Muscle of back (tissue), 13 donors: ENCODE data around the gene LCE2A. TPM values are rescaled to one million over a fixed set of nuclear protein-coding genes. Genes with fewer than 3 reads are reported as not detected.
A peak's percentile ranks its signal among the peaks of the same experiment; 100 is the strongest.
"Not testable (repeated sequence)": the region's sequence is repeated elsewhere in the genome, so short reads cannot be mapped to it uniquely, and the experiment has no call there.

Experiments
- DNase-seq, 3 donors: peaks; one replicate each; pipeline versions ENCODE4 v3.0.0 to v3.0.0-alpha.2; 2013
- long read RNA-seq, 9 donors: transcript quantifications; one replicate each; lab custom pipeline, GENCODE V29; 2026
- polyA plus RNA-seq, 10 donors: library from polyadenylated mRNA; unstranded; fragments of 120-200 nt; gene quantifications; one replicate each; pipeline ENCODE4 v1.2.1, GENCODE V29; 2013; ENCODE audit not compliant: insufficient read length in 10 of 10

Gene LCE2A, protein sequence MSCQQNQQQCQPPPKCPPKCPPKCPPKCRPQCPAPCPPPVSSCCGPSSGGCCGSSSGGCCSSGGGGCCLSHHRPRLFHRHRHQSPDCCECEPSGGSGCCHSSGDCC
- polyA plus RNA-seq, result not detected
- long read RNA-seq, donor 1, result 0 reads
- long read RNA-seq, donor 2, result 0 reads
- long read RNA-seq, donor 3, result 0 reads
- long read RNA-seq, donor 4, result 0 reads
- long read RNA-seq, donor 5, result 0 reads
- long read RNA-seq, donor 6, result 0 reads
- long read RNA-seq, donor 7, result 0 reads
- long read RNA-seq, donor 8, result 0 reads
- long read RNA-seq, donor 9, result 0 reads

DNA sequence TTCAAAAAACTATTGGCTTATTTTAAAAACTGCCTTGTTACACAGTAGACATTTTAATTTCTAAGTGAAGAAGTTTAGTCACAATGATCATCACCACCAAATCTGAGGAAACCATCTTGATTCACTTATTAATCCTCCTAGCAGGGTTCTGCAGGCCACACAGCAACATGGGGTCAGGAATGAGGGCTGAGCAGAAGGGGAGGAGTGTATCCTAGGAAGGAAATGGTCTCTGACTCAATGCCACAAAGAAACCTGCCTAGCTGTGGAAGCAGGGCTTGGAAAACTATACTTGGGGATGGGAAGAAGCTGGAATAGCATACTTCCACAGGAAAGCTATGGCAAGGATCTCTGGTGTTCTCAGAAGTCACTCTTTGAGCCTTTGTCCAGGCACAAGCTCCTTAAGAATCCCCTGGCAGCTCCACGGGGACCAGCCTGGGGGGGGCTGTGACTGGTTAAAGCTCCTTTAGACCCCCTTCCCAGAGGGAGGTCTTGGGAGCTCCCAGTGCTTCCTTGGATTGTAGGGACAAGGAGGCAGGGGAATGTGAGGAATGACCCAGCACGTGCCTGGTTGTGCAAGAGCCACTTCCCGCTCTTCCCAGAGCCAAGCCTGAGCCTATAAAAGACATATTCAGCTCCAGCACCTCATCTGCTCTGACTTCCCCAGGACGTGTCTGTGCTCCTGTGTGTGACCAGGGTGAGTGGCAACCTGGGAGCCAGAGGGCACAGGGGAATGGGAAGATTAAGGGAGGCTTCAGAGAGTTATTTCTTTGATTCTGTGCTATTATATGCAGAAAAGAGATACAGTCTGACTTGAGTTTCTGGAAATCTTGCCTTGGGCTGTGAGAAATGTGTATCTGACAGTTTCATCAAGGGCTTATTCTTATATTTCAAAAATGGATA, at the start of gene LCE2A:
LCE2A (plus strand) TSS at position 645 of the 900 bp plus-strand sequence. CDS start 557 bp downstream, outside the sequence.
- DNase-seq, result no peak

DNA sequence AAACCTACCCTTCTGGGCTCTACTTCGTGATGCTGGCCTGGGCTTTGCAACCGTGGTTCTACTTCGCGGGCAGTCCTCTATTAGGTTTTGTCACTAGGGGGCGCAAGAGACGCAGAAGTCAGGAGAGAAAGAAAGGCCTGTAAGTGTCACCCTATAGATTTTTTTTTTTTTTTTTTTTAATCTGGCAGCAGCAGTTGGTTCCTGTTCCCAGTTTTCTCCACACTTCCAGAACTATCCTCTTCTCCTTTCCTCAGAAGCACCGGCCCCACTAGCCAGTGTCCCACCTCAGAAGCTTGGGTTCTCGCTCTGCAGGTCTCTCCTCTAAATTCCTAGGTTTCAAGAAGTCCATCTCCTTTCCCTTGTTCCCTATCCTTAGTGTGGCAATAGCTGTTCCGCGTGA, 44.0 kb upstream of the LCE2A start:
- peak; percentile 28 to 40 (median 37) for DNase-seq

DNA sequence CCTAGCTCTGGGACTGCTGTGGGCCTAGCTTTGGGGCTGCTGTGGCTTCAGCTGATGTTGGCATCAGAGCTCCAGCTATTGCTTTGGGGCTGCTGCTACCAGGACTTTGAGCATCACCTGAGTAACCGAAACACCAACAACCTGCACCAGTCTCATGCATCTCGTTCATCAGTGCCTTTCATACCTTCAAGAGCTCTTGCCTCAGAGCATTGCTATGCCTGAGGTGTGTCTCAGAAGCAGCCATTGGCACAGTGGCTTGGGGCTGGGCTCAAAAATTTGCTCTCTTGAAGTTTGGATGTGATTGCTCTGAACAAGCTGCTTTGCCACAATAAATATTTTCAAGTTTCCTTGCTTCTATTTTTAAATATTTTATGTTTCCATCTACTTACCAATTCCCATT, 41.7 kb upstream of the LCE2A start:
- DNase-seq, result no peak

DNA sequence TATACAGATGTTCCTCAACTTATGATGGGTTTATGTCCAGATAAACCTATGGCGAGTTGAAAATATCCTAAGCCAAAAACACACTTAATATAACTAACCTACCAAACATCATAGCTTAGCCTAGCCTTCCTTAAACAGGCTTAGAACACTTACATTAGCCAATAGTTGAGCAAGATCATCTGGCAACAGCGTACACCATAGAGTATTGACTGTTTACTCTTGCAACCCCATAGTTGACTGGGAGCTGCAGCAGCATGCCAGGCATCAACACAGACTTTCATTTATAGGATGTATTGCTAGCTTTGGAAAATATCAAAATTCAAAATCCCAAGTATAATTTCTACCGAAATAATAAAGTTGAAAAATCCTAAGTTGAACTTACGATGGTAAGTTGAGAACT, 40.5 kb upstream of the LCE2A start:
- no peak for DNase-seq

DNA sequence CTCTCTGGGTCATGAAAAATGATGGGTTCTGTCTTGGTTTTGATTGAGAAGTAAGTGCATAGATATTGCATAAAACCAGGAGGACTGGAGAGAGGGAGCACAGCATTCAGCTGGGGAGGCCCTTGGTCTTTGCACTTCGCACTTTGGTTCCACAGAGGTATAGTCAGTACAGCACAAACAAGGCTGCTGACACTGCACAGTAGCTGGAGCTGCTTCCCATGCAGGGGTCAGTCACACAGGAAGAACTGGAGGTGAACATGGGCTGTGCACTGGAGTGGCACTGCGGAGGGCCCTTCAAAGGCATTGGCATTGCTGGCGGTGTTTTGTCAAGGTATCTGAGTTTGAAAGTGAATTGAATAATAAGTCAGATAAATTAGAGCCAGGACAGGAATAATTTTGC, 39.5 kb upstream of the LCE2A start:
- DNase-seq, result no peak

DNA sequence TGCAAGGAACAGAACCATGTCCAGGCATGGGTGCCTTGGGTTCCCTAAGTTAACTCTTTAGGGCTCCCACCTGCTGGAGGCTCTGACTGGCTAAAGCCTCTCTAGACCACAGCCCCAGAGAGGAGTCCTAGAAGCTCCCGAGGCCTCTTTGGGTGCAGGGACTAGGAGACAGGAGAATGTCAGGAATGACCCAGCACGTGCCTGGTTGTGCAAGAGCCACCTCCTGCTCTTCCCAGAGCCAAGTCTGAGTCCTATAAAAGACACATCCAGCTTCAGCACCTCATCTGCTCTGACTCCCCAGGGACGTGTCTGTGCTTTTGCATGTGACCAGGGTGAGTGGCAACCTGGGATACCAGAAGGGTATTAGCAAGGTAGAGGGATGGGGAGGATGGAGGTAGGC, 35.0 kb upstream of the LCE2A start, which contains the start of gene LCE2D:
LCE2D (plus strand) TSS at position 283 of the 400 bp plus-strand sequence. CDS start 726 bp downstream, outside the sequence.
- DNase-seq, result no peak

DNA sequence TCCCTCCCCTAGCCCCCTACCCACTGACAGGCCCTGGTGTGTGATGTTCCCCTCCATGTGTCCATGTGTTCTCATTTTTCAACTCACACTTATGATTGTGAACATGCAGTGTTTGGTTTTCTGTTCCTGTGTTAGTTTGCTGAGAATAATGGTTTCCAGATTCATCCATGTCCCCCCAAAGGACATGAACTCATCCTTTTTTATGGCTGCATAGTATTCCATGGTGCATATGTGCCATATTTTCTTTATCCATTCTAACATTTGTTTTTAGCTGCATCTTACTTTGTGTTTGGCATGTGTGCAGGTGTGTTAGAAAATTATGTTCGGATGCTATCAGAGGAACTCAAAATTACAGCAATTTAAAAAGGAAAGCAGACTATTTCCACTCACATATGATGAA, 32.0 kb upstream of the LCE2A start:
- DNase-seq, result not testable (repeated sequence)

DNA sequence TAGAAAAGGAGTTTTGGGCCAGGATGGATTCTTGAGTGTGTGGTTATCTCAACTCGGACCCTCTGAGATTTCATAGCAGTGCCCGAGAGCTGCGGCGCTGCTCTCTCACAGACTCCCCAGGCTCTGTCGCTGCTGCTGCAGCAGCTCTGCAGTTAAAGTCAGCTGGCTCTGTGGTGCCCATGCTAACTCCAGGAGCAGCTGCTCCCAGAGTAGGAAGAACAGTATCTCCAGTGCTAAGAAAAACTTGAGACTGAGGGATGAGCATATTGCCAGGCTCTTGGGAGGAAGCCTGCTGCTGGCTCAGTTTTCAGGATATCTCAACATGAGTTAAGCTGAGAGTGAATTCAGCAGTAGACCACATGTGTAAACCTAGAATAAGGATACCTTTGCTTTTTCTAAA, 30.5 kb upstream of the LCE2A start:
- no peak for DNase-seq

DNA sequence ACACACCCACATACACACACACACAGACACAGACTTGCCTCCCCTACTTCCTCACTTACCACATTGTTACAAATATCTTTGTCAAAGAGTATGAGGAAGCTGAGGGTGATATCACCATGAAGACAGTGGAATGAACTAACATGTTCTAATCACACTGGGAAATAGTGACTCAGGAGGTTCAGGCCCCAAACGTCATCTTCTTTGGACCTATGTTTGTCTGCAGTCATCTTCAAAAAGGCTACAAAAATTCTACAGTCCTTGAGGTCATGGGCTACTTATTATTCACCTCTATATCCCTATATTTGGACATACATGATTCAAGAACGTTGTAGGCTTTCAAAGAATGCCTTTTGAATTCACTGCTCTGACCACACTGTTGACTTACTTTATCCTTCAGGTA, 25.1 kb upstream of the LCE2A start:
- DNase-seq, result no peak

DNA sequence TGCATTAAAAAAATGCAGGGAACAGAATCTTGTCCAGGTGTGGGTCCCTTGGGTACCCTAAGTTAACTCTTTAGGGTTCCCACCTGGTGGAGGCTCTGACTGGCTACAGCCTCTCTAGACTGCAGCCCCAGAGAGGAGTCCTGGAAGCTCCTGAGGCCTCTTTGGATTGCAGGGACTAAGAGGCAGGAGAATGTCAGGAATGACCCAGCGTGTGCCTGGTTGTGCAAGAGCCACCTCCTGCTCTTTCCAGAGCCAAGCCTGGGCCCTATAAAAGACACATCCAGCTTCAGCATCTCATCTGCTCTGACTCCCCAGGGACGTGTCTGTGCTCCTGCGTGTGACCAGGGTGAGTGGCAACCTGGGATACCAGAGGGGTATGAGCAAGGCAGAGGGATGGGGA, 23.2 kb upstream of the LCE2A start, which contains the start of gene LCE2C:
LCE2C (plus strand) TSS at position 297 of the 400 bp plus-strand sequence. CDS start 737 bp downstream, outside the sequence.
- not testable (repeated sequence) for DNase-seq

DNA sequence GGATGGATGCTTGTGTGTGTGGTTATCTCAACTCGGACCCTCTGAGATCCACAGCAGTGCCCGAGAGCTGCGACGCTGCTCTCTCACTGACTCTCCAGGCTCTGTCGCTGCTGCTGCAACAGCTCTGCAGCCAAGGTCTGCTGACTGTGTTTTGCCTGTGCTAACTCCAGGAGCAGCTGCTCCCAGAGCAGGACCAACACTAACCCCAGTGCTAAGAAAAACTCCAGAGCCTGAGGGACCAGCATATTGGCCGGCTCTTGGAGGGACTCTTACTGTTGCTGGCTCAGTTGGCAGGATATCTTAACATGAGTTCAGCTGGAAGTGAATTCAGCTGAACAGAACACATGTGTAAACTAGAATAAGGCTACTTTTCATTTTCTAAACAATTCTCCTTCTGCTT, 18.7 kb upstream of the LCE2A start:
- DNase-seq, result peak; percentile 3 to 22 (median 20)

DNA sequence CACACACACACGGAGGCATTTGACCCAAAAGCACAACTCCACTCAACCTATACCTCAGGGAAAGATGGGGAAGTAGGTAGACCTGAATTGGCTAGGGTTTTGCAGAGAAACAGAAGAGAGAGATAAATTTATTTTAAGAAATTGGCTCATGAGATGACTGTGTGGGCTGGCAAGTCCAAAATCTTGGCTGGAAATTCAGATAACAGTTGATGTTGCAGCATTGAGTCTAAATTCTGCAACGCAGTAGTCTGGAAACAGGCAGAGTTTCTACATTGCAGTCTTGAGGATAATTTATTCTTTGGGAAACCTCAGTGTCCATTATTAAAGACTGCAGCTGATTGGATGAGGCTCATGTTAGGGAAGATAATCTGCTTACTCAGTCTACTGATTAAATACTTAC, 16.5 kb upstream of the LCE2A start:
- DNase-seq, result no peak

DNA sequence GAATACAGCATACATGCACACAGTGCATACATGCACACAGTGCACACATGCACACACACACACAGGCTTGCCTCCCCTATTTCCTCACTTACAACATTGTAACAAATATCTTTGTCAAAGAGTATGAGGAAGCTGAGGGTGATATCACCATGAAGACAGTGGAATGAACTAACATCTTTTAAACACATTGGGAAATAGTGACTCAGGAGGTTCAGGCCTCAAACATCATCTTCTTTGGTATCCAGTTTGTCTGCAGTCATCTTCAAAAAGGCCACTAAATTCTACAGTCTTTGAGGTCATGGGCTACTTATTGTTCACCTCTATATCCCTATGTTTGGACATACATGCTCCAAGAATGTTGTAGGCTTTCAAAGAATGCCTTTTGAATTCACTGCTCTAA, 14.3 kb upstream of the LCE2A start:
- DNase-seq, result no peak

DNA sequence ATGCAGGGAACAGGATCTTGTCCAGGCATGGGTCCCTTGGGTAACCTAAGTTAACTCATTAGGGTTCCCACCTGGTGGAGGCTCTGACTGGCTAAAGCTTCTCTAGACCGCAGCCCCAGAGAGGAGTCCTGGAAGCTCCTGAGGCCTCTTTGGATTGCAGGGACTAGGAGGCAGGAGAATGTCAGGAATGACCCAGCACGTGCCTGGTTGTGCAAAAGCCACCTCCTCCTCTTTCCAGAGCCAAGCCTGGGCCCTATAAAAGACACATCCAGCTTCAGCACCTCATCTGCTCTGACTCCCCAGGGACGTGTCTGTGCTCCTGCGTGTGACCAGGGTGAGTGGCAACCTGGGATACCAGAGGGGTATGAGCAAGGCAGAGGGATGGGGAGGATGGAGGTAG, 12.3 kb upstream of the LCE2A start, which contains the start of gene LCE2B:
LCE2B (plus strand) TSS at position 301 of the 400 bp plus-strand sequence. CDS start 721 bp downstream, outside the sequence.
- DNase-seq, result not testable (repeated sequence)

DNA sequence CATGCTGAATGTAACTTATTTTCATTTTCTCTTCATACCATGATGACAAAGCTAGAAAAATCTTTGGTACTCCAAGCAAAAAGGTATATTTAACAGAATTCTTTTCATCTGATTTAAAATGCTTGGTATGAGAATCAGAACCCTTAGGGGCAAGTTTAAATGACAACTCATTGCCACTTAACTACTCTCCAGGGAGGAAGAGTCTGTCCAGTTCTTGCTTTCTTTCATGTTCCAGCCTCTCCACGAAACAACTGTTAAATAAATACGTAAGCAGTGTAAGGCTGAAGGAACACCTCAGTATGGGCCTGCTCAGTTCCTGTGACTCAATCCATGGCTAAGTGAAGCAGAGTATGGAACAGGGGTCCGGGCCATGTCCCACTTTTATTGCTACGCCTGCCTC, 1.6 kb downstream of the LCE2A start:
- DNase-seq, result no peak

DNA sequence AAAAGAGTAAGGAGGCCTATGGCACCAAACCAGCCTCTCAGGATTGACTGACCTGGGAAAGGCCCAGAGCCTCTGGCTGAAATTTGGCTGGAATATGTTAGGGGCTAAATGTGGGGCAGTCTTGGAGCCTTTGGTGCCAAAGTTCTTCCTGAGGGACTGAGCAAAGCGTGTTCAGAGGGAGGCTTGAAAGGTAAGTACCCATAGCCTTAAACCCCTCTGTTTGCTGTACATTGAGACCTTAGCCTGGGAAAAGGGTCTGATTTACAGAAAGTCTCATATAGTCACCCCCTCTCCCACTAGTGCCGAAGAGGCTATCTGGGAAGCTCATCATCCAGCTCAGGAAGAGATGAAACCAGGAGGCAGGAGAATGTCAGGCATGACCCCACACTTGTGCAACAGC, 9.7 kb downstream of the LCE2A start, which contains the start of gene LCE4A:
LCE4A (plus strand) TSS at position 301 of the 400 bp plus-strand sequence. CDS start 916 bp downstream, outside the sequence.
- no peak for DNase-seq

DNA sequence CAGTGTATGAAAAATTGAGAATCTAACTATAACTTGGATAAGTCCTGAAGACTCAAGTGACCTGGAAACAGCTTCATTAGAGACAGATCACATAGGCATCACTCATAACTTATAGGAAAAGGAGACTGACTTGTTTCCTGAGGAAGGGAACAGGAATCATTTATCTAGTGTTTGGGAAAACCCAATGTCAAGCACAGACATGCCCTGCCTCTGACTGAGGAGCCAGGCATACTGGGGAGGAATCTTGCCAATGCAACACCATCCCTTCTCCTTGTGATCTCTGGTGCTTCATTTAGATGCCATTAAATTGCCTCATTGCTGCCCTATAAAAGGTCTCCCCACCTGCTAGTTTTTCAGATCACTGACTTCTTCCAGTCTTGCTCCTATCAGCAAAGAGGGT, 20.1 kb downstream of the LCE2A start:
- DNase-seq, result no peak

DNA sequence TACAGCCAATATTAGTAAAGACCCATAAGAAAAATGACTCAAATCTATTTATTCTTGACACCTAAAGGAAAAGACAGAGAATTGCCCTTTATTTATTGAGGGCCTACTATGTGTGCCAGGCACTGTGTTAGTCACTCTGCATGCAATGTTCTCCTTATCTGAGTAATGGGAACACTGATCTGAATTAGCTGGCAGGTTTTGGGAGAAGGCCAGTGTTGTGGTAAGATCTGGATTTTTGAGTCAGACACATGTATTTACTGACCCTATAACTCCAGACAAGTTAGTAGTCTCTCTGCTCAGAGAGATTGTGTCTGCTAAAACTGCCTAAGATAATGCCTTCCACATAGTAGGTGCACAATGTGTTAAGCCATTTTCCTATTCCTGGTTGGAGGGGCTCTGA, 27.1 kb downstream of the LCE2A start:
- DNase-seq, result no peak

DNA sequence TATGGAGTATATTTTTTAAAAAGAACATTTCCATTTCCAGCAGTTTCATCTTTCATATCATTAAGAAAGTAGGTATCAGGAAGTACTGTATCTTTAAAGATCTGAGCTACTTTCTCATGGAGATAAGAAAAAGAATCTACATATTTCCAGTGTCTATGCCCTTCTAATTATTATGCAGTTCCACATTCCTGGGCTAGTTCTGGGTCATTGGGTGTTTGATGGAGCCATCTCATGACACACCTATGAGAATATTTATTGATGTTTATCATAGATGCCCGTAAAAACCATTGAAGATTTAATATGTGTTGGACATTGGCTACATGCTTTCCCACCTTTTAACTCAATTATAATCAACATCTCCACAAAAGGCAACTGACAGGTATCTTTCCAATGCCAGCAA, 30.8 kb downstream of the LCE2A start:
- no peak for DNase-seq

DNA sequence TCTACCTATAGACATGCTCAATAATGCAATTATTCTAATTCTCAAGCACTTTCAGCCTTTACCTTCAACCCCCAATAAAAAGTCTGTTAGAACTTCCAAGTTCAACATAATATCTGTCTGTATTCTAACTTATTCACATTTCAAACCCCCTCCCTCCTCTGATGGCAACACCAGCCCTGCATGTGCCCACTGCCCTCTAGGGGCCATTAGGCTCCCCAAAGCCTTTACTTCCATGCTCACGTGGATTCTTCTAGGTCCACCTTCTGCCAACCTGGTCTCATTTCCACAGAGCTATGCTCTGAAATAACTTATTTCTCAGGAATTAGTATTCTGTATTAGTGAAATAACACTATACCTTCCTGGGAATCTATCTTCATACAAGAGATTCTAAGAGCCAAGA, 37.5 kb downstream of the LCE2A start:
- DNase-seq, result no peak

DNA sequence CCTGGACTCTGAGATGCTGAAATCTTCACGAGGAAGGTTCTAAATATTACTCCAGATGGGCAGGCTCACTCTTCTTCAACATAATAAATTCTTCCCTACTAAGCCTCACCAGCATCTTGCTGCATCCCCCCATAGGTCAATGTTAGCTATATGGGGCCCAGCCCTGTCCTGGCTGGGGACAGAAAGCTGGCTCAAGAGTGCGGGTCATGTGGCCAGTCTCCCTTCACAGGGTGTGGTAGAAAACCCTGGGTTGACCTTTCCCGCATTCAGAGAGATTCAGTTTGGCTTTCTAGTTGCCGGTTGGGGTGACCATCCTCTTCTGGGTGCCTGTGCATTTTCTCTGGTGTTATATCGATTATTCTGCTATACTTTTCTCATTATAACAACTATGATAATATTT, 39.9 kb downstream of the LCE2A start:
- no peak for DNase-seq

DNA sequence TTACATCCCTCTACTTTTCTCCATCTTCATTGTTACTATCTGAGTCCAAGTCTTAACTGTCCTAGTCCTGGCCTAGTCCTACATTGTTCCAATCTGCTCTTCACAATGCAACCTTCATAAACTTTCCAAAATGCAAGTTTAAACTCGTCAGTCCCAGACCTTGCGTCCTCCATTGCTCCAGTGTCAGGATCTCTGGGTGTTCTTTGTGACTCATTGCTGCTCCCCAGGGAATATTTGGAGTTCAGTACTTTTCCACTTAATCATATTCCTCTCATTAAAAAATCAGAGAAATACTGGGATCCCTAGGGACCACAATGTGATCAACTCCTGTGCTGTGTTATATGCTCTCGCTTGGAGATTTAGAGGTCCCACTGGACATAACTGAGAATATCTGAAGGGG, 41.7 kb downstream of the LCE2A start:
- no peak for DNase-seq

DNA sequence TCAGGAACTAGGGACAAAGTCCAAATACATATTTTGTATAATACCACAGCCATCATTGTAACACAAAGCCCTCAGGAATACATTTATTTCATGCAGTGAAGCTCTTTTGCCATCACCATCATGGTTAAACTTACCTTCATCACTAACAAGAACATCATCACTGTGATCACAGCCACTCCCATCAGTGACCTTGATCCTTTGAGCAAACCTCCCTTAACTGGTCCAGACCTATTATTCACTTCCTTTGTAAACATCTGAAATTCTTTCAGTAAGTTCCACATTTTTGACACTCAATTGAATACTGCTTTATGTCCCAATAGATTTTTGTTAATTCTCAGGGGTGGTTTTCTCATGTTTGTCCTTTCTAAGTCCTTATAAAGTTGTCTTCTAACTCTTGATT, 43.5 kb downstream of the LCE2A start:
- DNase-seq, result no peak
